Smooth muscle cell (in vitro differentiated cells): ENCODE measurements around the gene SACS. TPM values are rescaled to one million over a fixed set of nuclear protein-coding genes. Genes with fewer than 3 reads are reported as not detected.

Experiments used
- DNase-seq: peaks from one replicate; lab custom pipeline; 2025; ENCODE audit not compliant: unreplicated experiment; lab: John Stamatoyannopoulos, UW
- H2AFZ ChIP-seq: fragments of 200-600 bp; sonication (generic); 2 replicates; pipeline ENCODE4 v1.6.0; 2016; ENCODE audit warnings: antibody characterized with exemption, low read depth, mild to moderate bottlenecking
- H3F3A ChIP-seq: fragments of 200-600 bp; sonication (generic); 2 replicates; pipeline ENCODE4 v1.6.0; 2017; ENCODE audit warnings: antibody characterized with exemption, low read depth
- H3K27ac ChIP-seq: fragments of 200-600 bp; sonication (generic); 2 replicates; pipeline ENCODE4 v1.5.1; 2016; ENCODE audit warnings: low read depth, mild to moderate bottlenecking
- H3K27me3 ChIP-seq: fragments of 200-600 bp; sonication (generic); 2 replicates; pipeline ENCODE4 v1.6.1; 2016; ENCODE audit warnings: low read depth, mild to moderate bottlenecking
- H3K36me3 ChIP-seq: fragments of 200-600 bp; sonication (generic); 2 replicates; pipeline ENCODE4 v1.5.1; 2016; ENCODE audit warnings: low read depth
- H3K4me1 ChIP-seq: fragments of 200-600 bp; sonication (generic); 2 replicates; pipeline ENCODE4 v1.5.1; 2016; ENCODE audit warnings: low read depth
- H3K4me2 ChIP-seq: fragments of 200-600 bp; sonication (generic); 2 replicates; pipeline ENCODE4 v1.6.0; 2016; ENCODE audit warnings: mild to moderate bottlenecking
- H3K4me3 ChIP-seq: fragments of 200-600 bp; sonication (generic); 2 replicates; pipeline ENCODE4 v1.5.1; 2016; ENCODE audit warnings: mild to moderate bottlenecking
- H3K79me2 ChIP-seq: fragments of 200-600 bp; sonication (generic); 2 replicates; pipeline ENCODE4 v1.6.0; 2016; ENCODE audit warnings: low read depth, mild to moderate bottlenecking
- H3K9ac ChIP-seq: fragments of 200-600 bp; sonication (generic); 2 replicates; pipeline ENCODE4 v1.6.0; 2016; ENCODE audit warnings: low read depth
- H3K9me3 ChIP-seq: fragments of 200-600 bp; sonication (generic); replicated peaks from 2 replicates; pipeline ENCODE4 v1.5.1; 2016; ENCODE audit warnings: low read depth
- H4K20me1 ChIP-seq: fragments of 200-600 bp; sonication (generic); 2 replicates; pipeline ENCODE4 v1.6.0; 2016; ENCODE audit warnings: low read depth
- CTCF ChIP-seq: fragments of 200-600 bp; sonication (generic); IDR thresholded peaks from 2 replicates; pipeline ENCODE4 v1.5.1; 2017; ENCODE audit warnings: borderline replicate concordance, mild to moderate bottlenecking, antibody characterized with exemption; ENCODE audit not compliant: insufficient read depth, poor library complexity, severe bottlenecking
- WGBS: methylation state at CpG from one replicate; pipeline ENCODE4 v1.1.7; 2016; ENCODE audit warnings: low lambda C conversion rate; 5-methylcytosine and 5-hydroxymethylcytosine counted together
- polyA plus RNA-seq: library from polyadenylated mRNA; unstranded; fragments of >200 nt; fragmentation: Nextera tagmentation; extraction: Ambion mirVana; gene quantifications from 2 replicates; pipeline ENCODE4 v1.2.1, GENCODE V29; 2016
- total RNA-seq: library from RNA; depleted of rRNA; stranded (reverse); fragments of >200 nt; gene quantifications from 2 replicates; pipeline ENCODE4 v1.2.3, GENCODE V29; 2014

Gene SACS
- total and polyA plus RNA-seq, 2 experiments from 2014 or later: 4.4 to 40.9 TPM

- no peak for DNase-seq
- H3K4me3 ChIP-seq: no peak overlapping the region
- peaks cover 17% of the 10 kb centered on the region for H3K4me1 ChIP-seq
- H2AFZ ChIP-seq: no peak overlapping the region
- WGBS: 86% methylated on average over 8 of the region's 8 CpGs
- H3K9ac ChIP-seq: no peak overlapping the region
- H3K36me3 ChIP-seq: no peaks in the 10 kb centered on the region
- no peak overlapping the region for H3K4me2 ChIP-seq
- no peaks in the 10 kb centered on the region for H3K27me3 ChIP-seq
- TF ChIP-seq CTCF: no peak
- H3F3A ChIP-seq: no peaks in the 10 kb centered on the region
- H3K9me3 ChIP-seq: no peaks in the 10 kb centered on the region
- H4K20me1 ChIP-seq: no peaks in the 10 kb centered on the region
- H3K27ac ChIP-seq: no peak overlapping the region
- H3K79me2 ChIP-seq: no peaks in the 10 kb centered on the region
Observed at GRCh38 chr13:23453132-23453531, 19.6 kb upstream of the SACS start.

GRCh38 chr13:23450340-23451046 lies 17.0 kb upstream of the SACS start:
- H3K4me3 ChIP-seq: no peak overlapping the region
- no peak overlapping the region for H3K4me2 ChIP-seq
- no peaks in the 10 kb centered on the region for H3K79me2 ChIP-seq
- peaks cover 17% of the 10 kb centered on the region for H3K4me1 ChIP-seq
- H3K27ac ChIP-seq: no peak overlapping the region
- H3K9me3 ChIP-seq: no peaks in the 10 kb centered on the region
- H3F3A ChIP-seq: no peaks in the 10 kb centered on the region
- no peak for DNase-seq
- no peak overlapping the region for H3K9ac ChIP-seq
- no peaks in the 10 kb centered on the region for H3K36me3 ChIP-seq
- WGBS: 65% methylated on average over 8 of the region's 8 CpGs
- no peaks in the 10 kb centered on the region for H3K27me3 ChIP-seq
- H4K20me1 ChIP-seq: no peaks in the 10 kb centered on the region
- no peak for TF ChIP-seq CTCF
- no peak overlapping the region for H2AFZ ChIP-seq

- TF ChIP-seq CTCF: no peak
- Histone ChIP-seq H3F3A (no peaks in the 10 kb centered on the region), H4K20me1 (no peaks in the 10 kb centered on the region), H3K9me3 (no peaks in the 10 kb centered on the region), H3K79me2 (no peaks in the 10 kb centered on the region), H3K27ac (no peak overlapping the region), H3K4me1 (peaks cover 17% of the 10 kb centered on the region), H3K4me2 (no peak overlapping the region), H3K4me3 (no peak overlapping the region), H3K36me3 (no peaks in the 10 kb centered on the region), H3K27me3 (no peaks in the 10 kb centered on the region), H3K9ac (no peak overlapping the region), H2AFZ (no peak overlapping the region)
- 62% methylated on average over 5 of the region's 5 CpGs for WGBS
- DNase-seq: no peak
Observed at GRCh38 chr13:23449398-23450162, 16.1 kb upstream of the SACS start.

- Histone ChIP-seq H3K27ac (no peak overlapping the region), H3K9me3 (no peaks in the 10 kb centered on the region), H3K4me1 (peaks cover 17% of the 10 kb centered on the region), H3K79me2 (no peaks in the 10 kb centered on the region), H3K36me3 (no peaks in the 10 kb centered on the region), H3K4me3 (no peak overlapping the region), H3F3A (no peaks in the 10 kb centered on the region), H4K20me1 (no peaks in the 10 kb centered on the region), H2AFZ (no peak overlapping the region), H3K9ac (no peak overlapping the region), H3K27me3 (no peaks in the 10 kb centered on the region), H3K4me2 (no peak overlapping the region)
- WGBS: 61% methylated on average over 3 of the region's 3 CpGs
- no peak for TF ChIP-seq CTCF
- DNase-seq: no peak
Observed at GRCh38 chr13:23447927-23448326, 14.4 kb upstream of the SACS start.
